ENCODE results near the gene GKAP1. TPM values are rescaled to one million over a fixed set of nuclear protein-coding genes. Genes with fewer than 3 reads are reported as not detected.
"Not testable (repeated sequence)": the region's sequence is repeated elsewhere in the genome, so short reads cannot be mapped to it uniquely, and the experiment has no call there.

Gene GKAP1
- total RNA-seq, 1 donor from 2014 or later = 3.5 TPM

GRCh38 chr9:83707518-83707767 is 110.1 kb downstream of the GKAP1 start:
- H3K27me3 Mint-ChIP-seq (ENCODE audit: unreplicated experiment) = peaks cover 22% of the 10 kb centered on the region
- peaks cover 11% of the 10 kb centered on the region for H3K36me3 Mint-ChIP-seq (ENCODE audit: low read depth, unreplicated experiment)
- H3K9me3 Mint-ChIP-seq (ENCODE audit: unreplicated experiment) = no peaks in the 10 kb centered on the region
- peak overlapping the region; percentile 70 for H3K27ac Mint-ChIP-seq (ENCODE audit: unreplicated experiment)
- peaks cover 31% of the 10 kb centered on the region for H3K4me1 Mint-ChIP-seq (ENCODE audit: unreplicated experiment)
- TF ChIP-seq CTCF (IDR thresholded peaks at IDR 0.05; ENCODE audit: unreplicated experiment) = no peak
- peak overlapping the region; percentile 94 for H3K4me3 Mint-ChIP-seq (ENCODE audit: unreplicated experiment)
- DNase-seq (ENCODE audit: low spot score) = no peak

GRCh38 chr9:83706676-83707517 is 110.7 kb downstream of the GKAP1 start:
- peak overlapping the region; percentile 93 for H3K27ac Mint-ChIP-seq (ENCODE audit: unreplicated experiment)
- peaks cover 32% of the 10 kb centered on the region for H3K4me1 Mint-ChIP-seq (ENCODE audit: unreplicated experiment)
- H3K9me3 Mint-ChIP-seq (ENCODE audit: unreplicated experiment) = no peaks in the 10 kb centered on the region
- TF ChIP-seq CTCF (IDR thresholded peaks at IDR 0.05; ENCODE audit: unreplicated experiment) = no peak
- H3K36me3 Mint-ChIP-seq (ENCODE audit: low read depth, unreplicated experiment) = peaks cover 9% of the 10 kb centered on the region
- H3K4me3 Mint-ChIP-seq (ENCODE audit: unreplicated experiment) = peak overlapping the region; percentile 94
- peak; percentile 80 for DNase-seq (ENCODE audit: low spot score)
- peaks cover 22% of the 10 kb centered on the region for H3K27me3 Mint-ChIP-seq (ENCODE audit: unreplicated experiment)

- peak overlapping the region; percentile 93 for H3K27ac Mint-ChIP-seq (ENCODE audit: unreplicated experiment)
- H3K4me3 Mint-ChIP-seq (ENCODE audit: unreplicated experiment) = peak overlapping the region; percentile 94
- DNase-seq (ENCODE audit: low spot score); H3K36me3 Mint-ChIP-seq (ENCODE audit: low read depth, unreplicated experiment); H3K9me3 Mint-ChIP-seq (ENCODE audit: unreplicated experiment): not testable (repeated sequence)
- H3K4me1 Mint-ChIP-seq (ENCODE audit: unreplicated experiment) = peaks cover 36% of the 10 kb centered on the region
- peaks cover 22% of the 10 kb centered on the region for H3K27me3 Mint-ChIP-seq (ENCODE audit: unreplicated experiment)
Measured at GRCh38 chr9:83705219-83705651, 112.3 kb downstream of the GKAP1 start.

GRCh38 chr9:83701769-83702168 is 115.8 kb downstream of the GKAP1 start:
- no peak for TF ChIP-seq CTCF (IDR thresholded peaks at IDR 0.05; ENCODE audit: unreplicated experiment)
- Mint-ChIP-seq H3K4me3 (ENCODE audit: unreplicated experiment) (no peak overlapping the region), H3K27me3 (ENCODE audit: unreplicated experiment) (peaks cover 7% of the 10 kb centered on the region), H3K4me1 (ENCODE audit: unreplicated experiment) (peaks cover 20% of the 10 kb centered on the region), H3K9me3 (ENCODE audit: unreplicated experiment) (no peaks in the 10 kb centered on the region), H3K36me3 (ENCODE audit: low read depth, unreplicated experiment) (peaks cover 9% of the 10 kb centered on the region), H3K27ac (ENCODE audit: unreplicated experiment) (peak overlapping the region; percentile 10)
- DNase-seq (ENCODE audit: low spot score) = no peak

- Mint-ChIP-seq H3K4me3 (ENCODE audit: unreplicated experiment) (no peak overlapping the region), H3K27me3 (ENCODE audit: unreplicated experiment) (peaks cover 3% of the 10 kb centered on the region), H3K4me1 (ENCODE audit: unreplicated experiment) (peaks cover 15% of the 10 kb centered on the region), H3K36me3 (ENCODE audit: low read depth, unreplicated experiment) (peaks cover 9% of the 10 kb centered on the region), H3K9me3 (ENCODE audit: unreplicated experiment) (no peaks in the 10 kb centered on the region), H3K27ac (ENCODE audit: unreplicated experiment) (no peak overlapping the region)
- no peak for DNase-seq (ENCODE audit: low spot score)
- TF ChIP-seq CTCF (IDR thresholded peaks at IDR 0.05; ENCODE audit: unreplicated experiment) = no peak
Measured at GRCh38 chr9:83701286-83701685, 116.3 kb downstream of the GKAP1 start.
